GM21526 (cell line): Measurements from ENCODE around the gene ANKS1B.
"Not testable (repeated sequence)": the region's sequence is repeated elsewhere in the genome, so short reads cannot be mapped to it uniquely, and the experiment has no call there.

Source experiments
- ATAC-seq: cut with Tn5 transposase; IDR thresholded peaks from one replicate; pipeline ENCODE4 v1.9.1; 2021; ENCODE audit warnings: moderate library complexity; ENCODE audit not compliant: unreplicated experiment, low FRiP score

The ANKS1B gene

DNA sequence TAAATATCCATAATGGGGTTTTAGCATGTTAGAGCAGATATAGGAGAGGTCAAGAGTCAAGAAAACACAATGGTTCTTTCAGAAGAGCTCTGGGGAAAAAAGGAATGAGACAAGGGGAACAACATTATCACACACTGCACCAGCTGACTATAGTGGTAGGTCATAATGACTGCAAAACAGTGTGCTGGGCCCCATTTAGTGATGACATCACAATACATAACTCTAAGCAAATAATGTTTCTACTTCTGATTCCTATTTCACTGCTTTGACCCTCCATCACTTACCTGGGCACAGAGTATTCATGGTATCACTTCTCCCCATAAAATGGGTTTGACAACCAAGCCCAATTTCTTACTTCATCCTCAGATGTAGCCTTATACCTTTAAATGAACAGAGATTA, 275.1 kb downstream of the ANKS1B start:
- ATAC-seq = no peak

GRCh38 chr12:99709116-99709515, 275.6 kb downstream of the ANKS1B start:
- ATAC-seq = no peak

GRCh38 chr12:99707883-99708282, 276.9 kb downstream of the ANKS1B start:
- ATAC-seq = no peak

- no peak for ATAC-seq
These were observed 277.8 kb downstream of the ANKS1B start for GRCh38 chr12:99706736-99707473.

GRCh38 chr12:99704458-99704857, 280.3 kb downstream of the ANKS1B start:
- ATAC-seq = no peak

DNA sequence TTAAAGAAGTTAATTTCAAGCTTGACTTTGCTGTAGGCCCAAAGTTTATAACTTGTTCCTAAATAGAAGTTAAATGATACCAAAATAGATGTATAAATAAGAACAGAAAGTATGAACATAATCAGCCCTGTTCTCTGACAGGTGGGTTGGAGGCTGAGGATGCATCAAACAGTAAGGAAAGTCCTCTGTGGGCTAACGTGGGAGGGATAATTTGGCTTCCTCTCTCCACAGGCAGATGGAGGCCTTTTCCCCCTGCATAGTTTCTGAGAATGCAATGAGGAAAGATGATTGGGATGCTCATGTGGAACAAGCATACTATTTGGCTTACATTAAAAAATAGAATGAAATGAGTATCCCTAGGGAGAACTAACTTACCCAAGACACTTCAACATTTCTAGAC, 280.7 kb downstream of the ANKS1B start:
- no peak for ATAC-seq

- ATAC-seq = no peak
These were observed 284.7 kb downstream of the ANKS1B start for GRCh38 chr12:99700032-99700431.

DNA sequence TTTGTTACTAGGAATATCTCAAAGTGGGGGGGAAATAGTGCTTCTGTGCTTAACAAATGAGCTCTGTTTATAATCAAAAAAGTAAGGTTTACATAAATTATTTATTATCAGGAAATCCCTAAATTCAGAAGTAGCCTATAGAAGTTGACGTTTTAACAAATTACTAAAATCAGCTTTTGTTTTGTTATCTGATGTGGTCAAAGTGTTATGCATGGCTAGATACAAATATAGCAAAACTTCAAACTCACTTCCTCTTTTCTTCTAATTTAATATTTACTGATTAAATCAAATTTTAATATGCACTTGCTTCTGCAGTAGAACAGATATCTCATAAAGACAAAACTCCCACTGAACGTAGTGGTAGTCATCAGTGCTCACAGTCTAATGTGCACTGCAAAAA, 289.7 kb downstream of the ANKS1B start:
- ATAC-seq = no peak

DNA sequence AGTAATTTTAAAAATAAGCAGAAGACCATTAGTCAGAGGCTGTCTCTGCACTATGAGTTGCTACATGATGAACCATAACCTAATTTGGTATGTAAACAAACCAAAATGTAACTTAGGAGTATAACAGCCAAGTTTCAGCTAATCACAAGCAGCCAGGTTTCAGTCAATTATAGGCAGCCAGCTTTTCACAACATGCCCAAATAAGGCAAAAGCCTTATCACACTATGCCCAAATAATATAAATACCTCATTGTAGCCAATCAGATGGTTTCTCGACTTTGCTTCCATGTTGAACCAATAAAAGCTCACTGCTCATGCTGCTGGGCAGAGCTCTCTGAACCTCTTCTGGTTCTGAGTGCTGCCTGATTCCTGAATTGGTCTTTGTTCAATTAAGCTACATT, 298.6 kb downstream of the ANKS1B start:
- no peak for ATAC-seq

GRCh38 chr12:99680276-99680675, 304.5 kb downstream of the ANKS1B start:
- no peak for ATAC-seq

GRCh38 chr12:99670635-99671034, 314.1 kb downstream of the ANKS1B start:
- ATAC-seq = no peak

DNA sequence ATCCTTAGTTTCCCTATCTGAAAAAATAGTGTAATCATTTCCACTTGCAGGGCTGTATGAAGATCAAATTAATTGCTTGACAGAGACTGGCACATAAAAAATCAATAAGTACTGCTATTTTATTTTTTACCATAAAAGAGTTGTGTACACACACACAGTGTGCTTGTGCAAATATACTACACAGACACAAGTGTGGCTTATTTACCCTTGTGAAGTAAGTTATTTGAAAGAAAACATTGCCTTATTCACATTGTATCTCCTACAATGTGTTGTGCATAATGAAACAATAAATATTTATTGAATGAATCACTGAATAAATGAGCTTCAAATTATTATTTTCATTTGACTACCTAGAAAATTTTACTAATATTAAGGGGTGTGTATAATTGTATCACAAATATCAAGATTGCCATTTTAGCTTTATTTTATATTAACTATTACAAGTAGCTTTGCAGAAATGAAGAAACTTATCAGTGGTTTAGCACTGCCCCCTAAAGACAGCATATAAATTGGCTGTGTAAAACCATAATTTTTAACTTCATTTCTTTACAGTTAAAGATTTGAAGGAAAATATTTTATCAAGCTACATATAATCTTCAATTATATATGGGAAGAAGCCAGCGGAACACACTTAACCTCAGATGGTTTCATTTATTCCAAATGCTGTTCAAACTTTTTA, 325.9 kb downstream of the ANKS1B start:
- ATAC-seq = no peak

DNA sequence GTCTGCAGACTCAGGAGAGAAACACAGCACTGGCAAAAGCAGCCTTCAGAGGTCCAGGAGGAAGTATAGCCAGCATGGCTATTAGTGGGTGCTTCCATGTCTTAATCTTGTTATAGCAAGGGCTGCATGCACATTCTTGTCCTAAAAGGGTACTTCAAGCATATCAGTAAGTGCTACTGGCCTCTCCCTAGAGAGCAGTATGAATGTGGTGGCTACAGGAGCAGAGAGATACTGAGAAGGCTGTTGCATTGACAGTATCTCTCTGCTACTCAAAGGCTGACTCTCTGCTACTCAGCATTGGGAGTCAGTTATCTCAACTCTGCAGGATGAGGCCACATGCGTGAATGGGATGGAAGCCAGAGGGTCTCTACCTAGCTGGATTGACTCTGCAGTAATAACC, 335.2 kb downstream of the ANKS1B start:
- no peak for ATAC-seq

DNA sequence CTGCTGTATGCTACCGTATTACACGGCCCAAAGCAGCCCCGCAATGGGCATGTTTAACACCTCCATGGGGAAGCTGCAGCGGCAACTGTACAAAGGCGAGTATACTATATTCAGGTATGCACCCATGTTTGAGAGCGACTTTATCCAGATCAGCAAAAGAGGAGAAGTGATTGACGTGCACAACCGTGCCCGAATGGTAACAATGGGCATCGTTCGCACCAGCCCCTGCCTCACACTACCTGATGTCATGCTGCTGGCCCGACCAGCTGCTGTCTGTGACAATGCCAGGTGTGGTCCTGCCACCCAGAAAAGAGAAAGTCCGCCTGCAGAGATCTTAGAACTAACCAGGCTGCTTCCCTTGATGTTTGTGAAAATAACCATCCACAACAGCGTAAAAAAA, 336.6 kb downstream of the ANKS1B start:
- ATAC-seq = no peak

- no peak for ATAC-seq
These were observed 337.3 kb downstream of the ANKS1B start, which contains the start of gene GARIN6 for GRCh38 chr12:99647453-99647852. TSS of gene GARIN6 (plus strand) at chr12:99647753. CDS start at chr12:99648175, 422 bp downstream.

DNA sequence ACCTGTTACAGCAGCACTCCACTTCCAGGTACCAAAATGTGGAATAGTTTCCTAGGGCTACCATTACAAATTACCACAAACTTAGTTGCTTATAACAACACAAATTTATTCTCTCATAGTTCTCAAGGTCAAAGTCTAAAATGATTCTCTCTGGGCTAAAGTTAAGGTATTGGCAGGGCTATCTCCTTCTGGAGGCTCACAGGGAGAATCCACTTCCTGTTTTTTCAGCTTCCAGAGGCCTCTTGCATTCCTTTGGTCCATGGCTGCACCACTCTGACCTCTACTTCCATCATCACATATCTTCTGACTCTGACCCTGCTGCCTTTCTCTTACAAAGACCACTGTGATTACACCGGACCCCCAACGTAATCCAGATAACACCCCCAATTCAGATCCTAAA, 340.1 kb downstream of the ANKS1B start:
- no peak for ATAC-seq

GRCh38 chr12:99627459-99627858, 357.3 kb downstream of the ANKS1B start:
- ATAC-seq = no peak

DNA sequence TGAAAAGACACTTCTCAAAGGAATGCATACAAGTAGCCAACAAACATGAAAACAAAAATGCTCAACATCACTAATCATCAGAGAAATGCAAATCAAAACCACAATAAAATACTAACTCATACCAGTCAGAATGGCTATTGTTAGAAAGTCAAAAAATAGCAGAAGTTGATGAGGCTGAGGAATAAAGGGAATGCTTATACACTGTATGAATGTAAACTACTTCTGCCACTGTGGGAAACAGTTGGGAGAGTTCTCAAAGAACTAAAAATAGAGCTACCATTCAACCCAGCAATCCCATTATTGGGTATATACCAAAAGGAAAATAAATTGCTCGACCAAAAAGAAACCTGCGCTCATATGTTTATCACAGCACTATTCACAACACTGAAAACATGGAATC, 360.1 kb downstream of the ANKS1B start:
- not testable (repeated sequence) for ATAC-seq

- ATAC-seq = no peak
These were observed 364.6 kb downstream of the ANKS1B start for GRCh38 chr12:99620159-99620479.

DNA sequence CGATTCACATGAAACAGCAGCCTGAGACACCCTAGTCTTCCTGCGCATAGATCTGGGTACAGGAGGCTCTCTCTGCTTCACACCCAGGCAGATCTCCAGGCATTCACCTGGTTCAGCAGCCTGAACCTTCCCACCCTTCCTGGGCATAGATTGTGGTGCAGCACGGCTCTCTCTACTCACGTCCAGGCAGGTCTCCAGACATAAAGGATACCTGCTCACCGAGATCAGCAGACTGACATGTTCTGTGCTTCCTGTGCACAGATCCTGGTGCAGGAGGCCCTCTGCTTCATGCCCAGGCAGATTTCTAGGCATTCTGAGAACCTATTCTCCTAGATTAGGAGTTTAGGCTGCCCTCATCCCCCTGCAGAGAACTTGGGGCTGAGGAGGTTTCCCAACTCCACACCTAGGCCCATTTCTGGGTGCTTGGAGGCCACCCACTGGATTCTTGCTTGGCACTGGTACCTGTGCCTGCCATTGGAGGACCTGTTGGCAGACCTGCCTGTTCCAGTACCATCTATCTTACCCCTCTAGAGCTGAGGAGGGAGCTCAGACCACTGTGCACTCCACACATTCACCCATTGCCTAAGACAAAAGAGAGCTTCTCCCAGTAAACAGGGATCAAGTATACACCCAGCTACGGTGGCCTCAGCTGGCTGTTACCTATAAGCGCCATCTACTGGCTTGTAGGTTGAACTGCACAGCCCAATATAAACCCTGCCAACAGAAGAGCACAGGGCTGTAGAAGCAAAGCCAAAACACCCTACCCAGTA, 365.2 kb downstream of the ANKS1B start:
- no peak for ATAC-seq

GRCh38 chr12:99618657-99619056, 366.1 kb downstream of the ANKS1B start:
- ATAC-seq = no peak

DNA sequence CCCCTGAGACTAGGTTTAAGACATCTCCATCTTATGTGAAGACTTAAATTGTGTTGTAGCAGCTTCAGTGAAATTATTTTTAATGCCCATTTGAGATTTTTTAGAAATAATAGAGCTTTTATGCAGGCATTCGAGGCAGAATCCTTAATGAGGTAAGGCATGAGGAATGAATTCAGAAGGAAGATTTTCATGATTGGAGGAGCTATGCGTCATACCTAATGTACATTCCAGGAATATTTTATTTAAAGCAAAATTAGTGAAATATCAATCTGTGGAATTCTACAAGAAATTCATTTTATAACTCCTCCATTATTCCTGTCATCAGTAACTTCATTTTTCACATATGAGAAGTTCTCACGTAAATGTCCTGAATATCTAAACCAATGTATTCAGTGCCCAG, 373.1 kb downstream of the ANKS1B start:
- no peak for ATAC-seq
